ENCODE results near the gene ITPR3. TPM values are rescaled to one million over a fixed set of nuclear protein-coding genes. Genes with fewer than 3 reads are reported as not detected.

Gene ITPR3
- total and polyA plus RNA-seq, 2 of the 13 experiments (the other 11 are each of a cell fraction or from before 2014, with no cell fraction given), result 3.8 to 21.4 TPM

- no peak for TF ChIP-seq SP1 (IDR thresholded peaks at IDR 0.05)
- no peak for TF ChIP-seq SP1 (CRISPR knock-in tag; IDR thresholded peaks at IDR 0.05)
- TF ChIP-seq, protein P1, sequence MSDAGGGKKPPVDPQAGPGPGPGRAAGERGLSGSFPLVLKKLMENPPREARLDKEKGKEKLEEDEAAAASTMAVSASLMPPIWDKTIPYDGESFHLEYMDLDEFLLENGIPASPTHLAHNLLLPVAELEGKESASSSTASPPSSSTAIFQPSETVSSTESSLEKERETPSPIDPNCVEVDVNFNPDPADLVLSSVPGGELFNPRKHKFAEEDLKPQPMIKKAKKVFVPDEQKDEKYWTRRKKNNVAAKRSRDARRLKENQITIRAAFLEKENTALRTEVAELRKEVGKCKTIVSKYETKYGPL (CRISPR knock-in tag; IDR thresholded peaks at IDR 0.05), result no peak
- 0 out of 2 replicates have a peak, but pooled peaks have one; percentile 4 for TF ChIP-seq GABPA (IDR thresholded peaks at IDR 0.05; ENCODE audit: low read depth, low read length)
- TF ChIP-seq GABPA (CRISPR knock-in tag; IDR thresholded peaks at IDR 0.05; ENCODE audit: low read depth), result no peak
- no peak for TF ChIP-seq PITX1 (CRISPR knock-in tag; IDR thresholded peaks at IDR 0.05)
- TF ChIP-seq ZNF768 (CRISPR knock-in tag; IDR thresholded peaks at IDR 0.05), result 0 out of 2 replicates have a peak, but pooled peaks have one; percentile 8
- no peak for TF ChIP-seq ZNF644 (CRISPR knock-in tag; IDR thresholded peaks at IDR 0.05; ENCODE audit: low read depth)
- peak; percentile 52; the same call in 1 of the 2 replicates for TF ChIP-seq AHR (CRISPR knock-in tag; IDR thresholded peaks at IDR 0.05)
- TF ChIP-seq TMF1 (CRISPR knock-in tag; IDR thresholded peaks at IDR 0.05; ENCODE audit: low read depth), result no peak
- TF ChIP-seq ZUFSP (CRISPR knock-in tag; IDR thresholded peaks at IDR 0.05; ENCODE audit: borderline replicate concordance), result no peak
- TF ChIP-seq ATF7 (IDR thresholded peaks at IDR 0.05), result no peak
- no peak for TF ChIP-seq ATF7 (CRISPR knock-in tag; IDR thresholded peaks at IDR 0.05)
- 0 out of 2 replicates have a peak, but pooled peaks have one; percentile 39 for TF ChIP-seq ZNF143 (CRISPR knock-in tag; IDR thresholded peaks at IDR 0.05)
- TF ChIP-seq, protein P2, sequence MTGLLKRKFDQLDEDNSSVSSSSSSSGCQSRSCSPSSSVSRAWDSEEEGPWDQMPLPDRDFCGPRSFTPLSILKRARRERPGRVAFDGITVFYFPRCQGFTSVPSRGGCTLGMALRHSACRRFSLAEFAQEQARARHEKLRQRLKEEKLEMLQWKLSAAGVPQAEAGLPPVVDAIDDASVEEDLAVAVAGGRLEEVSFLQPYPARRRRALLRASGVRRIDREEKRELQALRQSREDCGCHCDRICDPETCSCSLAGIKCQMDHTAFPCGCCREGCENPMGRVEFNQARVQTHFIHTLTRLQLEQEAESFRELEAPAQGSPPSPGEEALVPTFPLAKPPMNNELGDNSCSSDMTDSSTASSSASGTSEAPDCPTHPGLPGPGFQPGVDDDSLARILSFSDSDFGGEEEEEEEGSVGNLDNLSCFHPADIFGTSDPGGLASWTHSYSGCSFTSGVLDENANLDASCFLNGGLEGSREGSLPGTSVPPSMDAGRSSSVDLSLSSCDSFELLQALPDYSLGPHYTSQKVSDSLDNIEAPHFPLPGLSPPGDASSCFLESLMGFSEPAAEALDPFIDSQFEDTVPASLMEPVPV (CRISPR knock-in tag; IDR thresholded peaks at IDR 0.05), result no peak
- no peak for TF ChIP-seq ZBTB39 (CRISPR knock-in tag; IDR thresholded peaks at IDR 0.05)
- TF ChIP-seq, protein P3, sequence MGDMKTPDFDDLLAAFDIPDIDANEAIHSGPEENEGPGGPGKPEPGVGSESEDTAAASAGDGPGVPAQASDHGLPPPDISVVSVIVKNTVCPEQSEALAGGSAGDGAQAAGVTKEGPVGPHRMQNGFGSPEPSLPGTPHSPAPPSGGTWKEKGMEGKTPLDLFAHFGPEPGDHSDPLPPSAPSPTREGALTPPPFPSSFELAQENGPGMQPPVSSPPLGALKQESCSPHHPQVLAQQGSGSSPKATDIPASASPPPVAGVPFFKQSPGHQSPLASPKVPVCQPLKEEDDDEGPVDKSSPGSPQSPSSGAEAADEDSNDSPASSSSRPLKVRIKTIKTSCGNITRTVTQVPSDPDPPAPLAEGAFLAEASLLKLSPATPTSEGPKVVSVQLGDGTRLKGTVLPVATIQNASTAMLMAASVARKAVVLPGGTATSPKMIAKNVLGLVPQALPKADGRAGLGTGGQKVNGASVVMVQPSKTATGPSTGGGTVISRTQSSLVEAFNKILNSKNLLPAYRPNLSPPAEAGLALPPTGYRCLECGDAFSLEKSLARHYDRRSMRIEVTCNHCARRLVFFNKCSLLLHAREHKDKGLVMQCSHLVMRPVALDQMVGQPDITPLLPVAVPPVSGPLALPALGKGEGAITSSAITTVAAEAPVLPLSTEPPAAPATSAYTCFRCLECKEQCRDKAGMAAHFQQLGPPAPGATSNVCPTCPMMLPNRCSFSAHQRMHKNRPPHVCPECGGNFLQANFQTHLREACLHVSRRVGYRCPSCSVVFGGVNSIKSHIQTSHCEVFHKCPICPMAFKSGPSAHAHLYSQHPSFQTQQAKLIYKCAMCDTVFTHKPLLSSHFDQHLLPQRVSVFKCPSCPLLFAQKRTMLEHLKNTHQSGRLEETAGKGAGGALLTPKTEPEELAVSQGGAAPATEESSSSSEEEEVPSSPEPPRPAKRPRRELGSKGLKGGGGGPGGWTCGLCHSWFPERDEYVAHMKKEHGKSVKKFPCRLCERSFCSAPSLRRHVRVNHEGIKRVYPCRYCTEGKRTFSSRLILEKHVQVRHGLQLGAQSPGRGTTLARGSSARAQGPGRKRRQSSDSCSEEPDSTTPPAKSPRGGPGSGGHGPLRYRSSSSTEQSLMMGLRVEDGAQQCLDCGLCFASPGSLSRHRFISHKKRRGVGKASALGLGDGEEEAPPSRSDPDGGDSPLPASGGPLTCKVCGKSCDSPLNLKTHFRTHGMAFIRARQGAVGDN (CRISPR knock-in tag; IDR thresholded peaks at IDR 0.05), result peak; percentile 20; the same call in 1 of the 2 replicates
- TF ChIP-seq FOXA3 (CRISPR knock-in tag; IDR thresholded peaks at IDR 0.05), result peak; percentile 43; the same call in 1 of the 2 replicates
- TF ChIP-seq SAP130 (CRISPR knock-in tag; IDR thresholded peaks at IDR 0.05; ENCODE audit: low read depth), result 0 out of 2 replicates have a peak, but pooled peaks have one; percentile 20
These were observed 1.6 kb downstream of the ITPR3 start (continued) for GRCh38 chr6:33622456-33623431.

Data from HepG2 (cell line).